ENCODE results near the gene FBXO28. TPM values are rescaled to one million over a fixed set of nuclear protein-coding genes. Genes with fewer than 3 reads are reported as not detected.
A peak's percentile ranks its signal among the peaks of the same experiment; 100 is the strongest.

FBXO28 gene
- total and polyA plus RNA-seq, 2 donors (not counting 1 experiment from before 2014, with no cell fraction given) = 25.3 to 34.3 TPM

GRCh38 chr1:224168859-224169380 is 55.0 kb downstream of the FBXO28 start:
- peak; percentile 95 to 97 for DNase-seq (ENCODE audit: low read depth in 2 of 2)
- H3K4me3 ChIP-seq (replicated peaks in 1 of 4; ENCODE audit: control extremely low read depth in 1 of 4, insufficient read depth in 1 of 4, low read depth in 3 of 4, low read length in 4 of 4) = no peak overlapping the region

GRCh38 chr1:224169718-224170270 is 55.9 kb downstream of the FBXO28 start:
- Histone ChIP-seq H3K4me3 (replicated peaks in 1 of 4; ENCODE audit: control extremely low read depth in 1 of 4, insufficient read depth in 1 of 4, low read depth in 3 of 4, low read length in 4 of 4) (no peak overlapping the region), H4K20me1 (ENCODE audit: control insufficient read depth, extremely low read depth, insufficient read depth, low read length) (no peaks in the 10 kb centered on the region), H3K9me3 (ENCODE audit: control insufficient read depth, insufficient read depth, low read depth, low read length) (no peaks in the 10 kb centered on the region), H3K27me3 (ENCODE audit: control insufficient read depth, insufficient read depth, low read length) (no peaks in the 10 kb centered on the region), H2AFZ (ENCODE audit: low read length) (no peak overlapping the region), H3K27ac (ENCODE audit: insufficient read depth, low read length) (no peak overlapping the region), H3K9ac (ENCODE audit: insufficient read depth, low read length) (no peak overlapping the region), H3K79me2 (ENCODE audit: control insufficient read depth, insufficient read depth, low read length) (no peaks in the 10 kb centered on the region), H3K36me3 (ENCODE audit: control insufficient read depth, insufficient read depth, low read length) (no peaks in the 10 kb centered on the region), H3K4me1 (ENCODE audit: control insufficient read depth, extremely low read depth, insufficient read depth, low read length) (no peaks in the 10 kb centered on the region), H3K4me2 (ENCODE audit: extremely low read depth, insufficient read depth, low read length) (no peak overlapping the region)
- no peak for DNase-seq (ENCODE audit: low read depth in 2 of 2)
- TF ChIP-seq EZH2 (IDR thresholded peaks at IDR 0.05; ENCODE audit: low read length, missing control alignments) = no peak
- no peak for TF ChIP-seq CTCF (conservative IDR thresholded peaks at IDR 0.05 in 1 of 2, IDR thresholded peaks at IDR 0.05 in 1 of 2; ENCODE audit: low read depth in 1 of 2, low read length in 2 of 2)

More at GRCh38 chr1:224168859-224169380, 55.0 kb downstream of the FBXO28 start:
- no peak for TF ChIP-seq EZH2 (IDR thresholded peaks at IDR 0.05; ENCODE audit: low read length, missing control alignments)
- no peak for TF ChIP-seq CTCF (conservative IDR thresholded peaks at IDR 0.05 in 1 of 2, IDR thresholded peaks at IDR 0.05 in 1 of 2; ENCODE audit: low read depth in 1 of 2, low read length in 2 of 2)
- Histone ChIP-seq H3K36me3 (ENCODE audit: control insufficient read depth, insufficient read depth, low read length) (no peaks in the 10 kb centered on the region), H3K4me2 (ENCODE audit: extremely low read depth, insufficient read depth, low read length) (peak overlapping the region; percentile 68), H2AFZ (ENCODE audit: low read length) (no peak overlapping the region), H3K9me3 (ENCODE audit: control insufficient read depth, insufficient read depth, low read depth, low read length) (no peaks in the 10 kb centered on the region), H3K79me2 (ENCODE audit: control insufficient read depth, insufficient read depth, low read length) (no peaks in the 10 kb centered on the region), H3K27me3 (ENCODE audit: control insufficient read depth, insufficient read depth, low read length) (no peaks in the 10 kb centered on the region), H3K9ac (ENCODE audit: insufficient read depth, low read length) (no peak overlapping the region), H4K20me1 (ENCODE audit: control insufficient read depth, extremely low read depth, insufficient read depth, low read length) (no peaks in the 10 kb centered on the region), H3K4me1 (ENCODE audit: control insufficient read depth, extremely low read depth, insufficient read depth, low read length) (no peaks in the 10 kb centered on the region), H3K27ac (ENCODE audit: insufficient read depth, low read length) (no peak overlapping the region)

- Histone ChIP-seq H3K27me3 (ENCODE audit: control insufficient read depth, insufficient read depth, low read length) (no peaks in the 10 kb centered on the region), H4K20me1 (ENCODE audit: control insufficient read depth, extremely low read depth, insufficient read depth, low read length) (no peaks in the 10 kb centered on the region), H3K4me2 (ENCODE audit: extremely low read depth, insufficient read depth, low read length) (no peak overlapping the region), H3K4me3 (replicated peaks in 1 of 4; ENCODE audit: control extremely low read depth in 1 of 4, insufficient read depth in 1 of 4, low read depth in 3 of 4, low read length in 4 of 4) (no peak overlapping the region), H3K9ac (ENCODE audit: insufficient read depth, low read length) (no peak overlapping the region), H3K9me3 (ENCODE audit: control insufficient read depth, insufficient read depth, low read depth, low read length) (no peaks in the 10 kb centered on the region), H3K79me2 (ENCODE audit: control insufficient read depth, insufficient read depth, low read length) (no peaks in the 10 kb centered on the region), H3K4me1 (ENCODE audit: control insufficient read depth, extremely low read depth, insufficient read depth, low read length) (no peaks in the 10 kb centered on the region), H3K36me3 (ENCODE audit: control insufficient read depth, insufficient read depth, low read length) (no peaks in the 10 kb centered on the region), H2AFZ (ENCODE audit: low read length) (no peak overlapping the region), H3K27ac (ENCODE audit: insufficient read depth, low read length) (no peak overlapping the region)
- no peak for TF ChIP-seq EZH2 (IDR thresholded peaks at IDR 0.05; ENCODE audit: low read length, missing control alignments)
- TF ChIP-seq CTCF (conservative IDR thresholded peaks at IDR 0.05 in 1 of 2, IDR thresholded peaks at IDR 0.05 in 1 of 2; ENCODE audit: low read depth in 1 of 2, low read length in 2 of 2) = no peak
- no peak for DNase-seq (ENCODE audit: low read depth in 2 of 2)
These were observed 56.4 kb downstream of the FBXO28 start for GRCh38 chr1:224170343-224170742.
